Colonic mucosa (tissue), 4 donors: Measurements from ENCODE around the gene AIF1. TPM values are rescaled to one million over a fixed set of nuclear protein-coding genes. Genes with fewer than 3 reads are reported as not detected.

Experiments
- DNase-seq: peaks from one replicate; pipeline ENCODE4 v3.0.0-alpha.2; 2020
- H3K27ac ChIP-seq: fragments of 200-600 bp; one replicate; pipeline ENCODE4 v1.8.0; 2021
- H3K27me3 ChIP-seq: fragments of 200-600 bp; one replicate; pipeline ENCODE4 v1.8.0; 2021
- H3K36me3 ChIP-seq: fragments of 200-600 bp; one replicate; pipeline ENCODE4 v1.8.0; 2021
- H3K4me1 ChIP-seq: fragments of 200-600 bp; one replicate; pipeline ENCODE4 v1.8.0; 2021; ENCODE audit warnings: mild to moderate bottlenecking
- H3K4me3 ChIP-seq: fragments of 200-600 bp; one replicate; pipeline ENCODE4 v1.8.0; 2021
- H3K9ac ChIP-seq, 2 donors: one replicate each; pipeline ENCODE4 v1.7.0; 2013; ENCODE audit warnings: control low read depth in 2 of 2, low read depth in 2 of 2, low read length in 2 of 2
- H3K9me3 ChIP-seq: fragments of 200-600 bp; one replicate; pipeline ENCODE4 v1.8.0; 2021
- intact Hi-C: fragments of 100-400 bp; cut with DNase I; formaldehyde crosslinking; loops from one replicate; pipeline ENCODE4 v1.14.1; 2022
- total RNA-seq, 2 donors: library from RNA; stranded (reverse); fragmentation: NEBNext Ultra II Directional in 1 of 2; extraction: Animal tissue kit (Norgen Biotek cat#: 25700) in 1 of 2; gene quantifications; one replicate each; pipeline ENCODE4 v1.2.1, GENCODE V29; 2021
- TF ChIP-seq, protein P1 (sequence below): fragments of 200-600 bp; IDR thresholded peaks from one replicate; pipeline ENCODE4 v1.8.0; 2022; ENCODE audit warnings: antibody characterized with exemption, mild to moderate bottlenecking
- donor health status: healthy.
- donor health status: DM: no; HTN: no; CAD: no.
- donor health status: DM: no; HTN: no; CAD: no.

Gene AIF1
- total RNA-seq, 2 donors from 2014 or later = 5.0 to 20.7 TPM

GRCh38 chr6:31627690-31628287 is 12.8 kb downstream of the AIF1 start:
- TF ChIP-seq, protein P1, sequence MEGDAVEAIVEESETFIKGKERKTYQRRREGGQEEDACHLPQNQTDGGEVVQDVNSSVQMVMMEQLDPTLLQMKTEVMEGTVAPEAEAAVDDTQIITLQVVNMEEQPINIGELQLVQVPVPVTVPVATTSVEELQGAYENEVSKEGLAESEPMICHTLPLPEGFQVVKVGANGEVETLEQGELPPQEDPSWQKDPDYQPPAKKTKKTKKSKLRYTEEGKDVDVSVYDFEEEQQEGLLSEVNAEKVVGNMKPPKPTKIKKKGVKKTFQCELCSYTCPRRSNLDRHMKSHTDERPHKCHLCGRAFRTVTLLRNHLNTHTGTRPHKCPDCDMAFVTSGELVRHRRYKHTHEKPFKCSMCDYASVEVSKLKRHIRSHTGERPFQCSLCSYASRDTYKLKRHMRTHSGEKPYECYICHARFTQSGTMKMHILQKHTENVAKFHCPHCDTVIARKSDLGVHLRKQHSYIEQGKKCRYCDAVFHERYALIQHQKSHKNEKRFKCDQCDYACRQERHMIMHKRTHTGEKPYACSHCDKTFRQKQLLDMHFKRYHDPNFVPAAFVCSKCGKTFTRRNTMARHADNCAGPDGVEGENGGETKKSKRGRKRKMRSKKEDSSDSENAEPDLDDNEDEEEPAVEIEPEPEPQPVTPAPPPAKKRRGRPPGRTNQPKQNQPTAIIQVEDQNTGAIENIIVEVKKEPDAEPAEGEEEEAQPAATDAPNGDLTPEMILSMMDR = no peak
- no peaks in the 10 kb centered on the region for H3K4me1 ChIP-seq
- peaks cover 47% of the 10 kb centered on the region for H3K36me3 ChIP-seq
- no peak for DNase-seq
- intact Hi-C loops = no loop called here
- no peak overlapping the region for H3K4me3 ChIP-seq
- no peak overlapping the region for H3K27ac ChIP-seq
- H3K9ac ChIP-seq = no peak overlapping the region
- no peaks in the 10 kb centered on the region for H3K27me3 ChIP-seq
- no peaks in the 10 kb centered on the region for H3K9me3 ChIP-seq

GRCh38 chr6:31629014-31629413 is 14.0 kb downstream of the AIF1 start:
- H3K9ac ChIP-seq = no peak overlapping the region
- no peak overlapping the region for H3K27ac ChIP-seq
- H3K4me3 ChIP-seq = no peak overlapping the region
- H3K36me3 ChIP-seq = peaks cover 49% of the 10 kb centered on the region
- H3K4me1 ChIP-seq = no peaks in the 10 kb centered on the region
- TF ChIP-seq, protein P1 = no peak
- intact Hi-C loops = no loop called here
- no peaks in the 10 kb centered on the region for H3K27me3 ChIP-seq
- no peaks in the 10 kb centered on the region for H3K9me3 ChIP-seq
- DNase-seq = no peak

DNA sequence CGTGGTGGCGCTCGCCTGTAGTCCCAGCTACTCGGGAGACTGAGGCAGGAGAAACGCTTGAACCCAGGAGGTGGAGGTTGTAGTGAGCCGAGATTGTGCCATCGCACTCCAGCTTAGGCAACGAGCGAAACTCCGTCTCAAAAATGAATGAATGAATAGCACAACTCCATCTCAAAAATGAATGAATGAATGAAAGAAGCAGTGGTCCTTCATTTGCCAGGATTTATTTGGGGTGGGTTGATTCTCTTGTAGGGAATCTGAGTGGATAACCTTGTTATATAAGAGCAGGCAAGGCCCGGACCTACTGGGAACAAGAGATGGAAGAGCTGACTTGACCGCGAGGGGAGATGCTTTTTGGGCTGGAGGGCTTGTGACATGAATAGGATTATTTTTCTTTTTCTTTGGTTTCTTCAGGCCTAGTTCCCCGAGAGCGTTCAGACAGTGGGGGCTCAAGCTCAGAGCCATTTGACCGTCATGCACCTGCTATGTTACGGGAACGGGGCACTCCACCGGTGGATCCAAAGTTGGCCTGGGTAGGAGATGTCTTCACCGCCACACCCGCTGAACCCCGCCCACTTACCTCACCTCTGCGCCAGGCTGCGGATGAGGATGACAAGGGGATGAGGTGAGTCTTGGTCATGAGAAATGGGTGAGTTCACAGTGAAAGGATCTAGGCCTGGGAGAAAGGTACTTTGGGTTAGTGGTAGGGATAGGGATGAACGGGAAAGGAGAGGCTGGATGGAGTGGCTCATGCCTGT is 15.3 kb downstream of the AIF1 start:
- H3K9ac ChIP-seq = no peak overlapping the region
- H3K4me1 ChIP-seq = no peaks in the 10 kb centered on the region
- H3K4me3 ChIP-seq = no peak overlapping the region
- DNase-seq = no peak
- no peaks in the 10 kb centered on the region for H3K9me3 ChIP-seq
- H3K27ac ChIP-seq = no peak overlapping the region
- intact Hi-C loops = no loop called here
- peaks cover 57% of the 10 kb centered on the region for H3K36me3 ChIP-seq
- TF ChIP-seq, protein P1 = no peak
- no peaks in the 10 kb centered on the region for H3K27me3 ChIP-seq

DNA sequence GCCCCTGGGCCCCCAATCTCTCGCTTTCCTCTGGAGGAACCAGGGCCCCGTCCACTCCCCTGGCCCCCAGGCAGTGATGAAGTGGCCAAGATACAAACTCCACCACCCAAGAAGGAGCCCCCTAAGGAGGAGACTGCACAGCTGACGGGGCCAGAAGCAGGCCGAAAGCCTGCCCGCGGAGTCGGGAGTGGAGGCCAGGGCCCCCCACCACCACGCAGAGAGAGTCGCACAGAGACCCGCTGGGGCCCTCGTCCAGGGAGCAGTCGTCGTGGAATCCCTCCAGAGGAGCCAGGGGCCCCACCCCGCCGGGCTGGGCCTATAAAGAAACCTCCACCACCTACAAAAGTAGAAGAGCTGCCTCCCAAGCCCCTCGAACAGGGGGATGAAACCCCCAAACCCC is 16.2 kb downstream of the AIF1 start:
- no peak for DNase-seq
- H3K9me3 ChIP-seq = no peaks in the 10 kb centered on the region
- TF ChIP-seq, protein P1 = no peak

DNA sequence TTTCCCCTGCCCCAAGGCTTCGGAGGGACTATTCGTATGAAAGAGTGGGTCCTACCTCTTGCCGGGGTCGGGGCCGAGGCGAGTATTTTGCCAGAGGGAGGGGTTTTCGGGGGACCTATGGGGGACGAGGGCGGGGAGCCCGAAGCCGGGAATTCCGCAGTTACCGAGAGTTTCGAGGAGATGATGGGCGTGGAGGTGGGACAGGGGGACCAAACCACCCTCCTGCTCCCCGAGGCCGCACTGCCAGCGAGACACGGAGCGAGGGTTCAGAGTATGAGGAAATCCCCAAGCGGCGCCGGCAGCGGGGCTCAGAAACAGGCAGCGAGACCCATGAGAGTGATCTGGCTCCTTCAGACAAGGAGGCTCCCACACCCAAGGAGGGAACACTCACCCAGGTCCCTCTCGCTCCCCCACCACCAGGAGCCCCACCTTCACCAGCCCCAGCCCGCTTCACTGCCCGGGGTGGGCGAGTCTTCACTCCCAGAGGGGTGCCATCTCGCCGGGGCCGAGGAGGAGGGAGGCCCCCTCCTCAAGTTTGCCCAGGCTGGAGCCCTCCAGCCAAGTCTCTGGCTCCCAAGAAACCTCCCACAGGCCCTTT is 16.7 kb downstream of the AIF1 start:
- intact Hi-C loops = no loop called here
- H3K9ac ChIP-seq = no peak overlapping the region

More for the DNA sequence above, 16.2 kb downstream of the AIF1 start:
- intact Hi-C loops = no loop called here
- Histone ChIP-seq H3K4me3 (no peak overlapping the region), H3K4me1 (no peaks in the 10 kb centered on the region), H3K9ac (no peak overlapping the region), H3K36me3 (peaks cover 51% of the 10 kb centered on the region), H3K27me3 (no peaks in the 10 kb centered on the region), H3K27ac (no peak overlapping the region)

More for the DNA sequence above, 16.7 kb downstream of the AIF1 start:
- Histone ChIP-seq H3K27me3 (no peaks in the 10 kb centered on the region), H3K4me3 (no peak overlapping the region), H3K9me3 (no peaks in the 10 kb centered on the region), H3K27ac (no peak overlapping the region), H3K4me1 (no peaks in the 10 kb centered on the region), H3K36me3 (peaks cover 46% of the 10 kb centered on the region)
- TF ChIP-seq, protein P1 = no peak
- no peak for DNase-seq
